GM19324 (cell line): ENCODE measurements around the gene BCL2L1.

Experiments
- ATAC-seq: cut with Tn5 transposase; IDR thresholded peaks from one replicate; pipeline ENCODE4 v1.9.1; 2021; ENCODE audit warnings: mild to moderate bottlenecking, moderate library complexity; ENCODE audit not compliant: unreplicated experiment, low FRiP score

The BCL2L1 gene

DNA sequence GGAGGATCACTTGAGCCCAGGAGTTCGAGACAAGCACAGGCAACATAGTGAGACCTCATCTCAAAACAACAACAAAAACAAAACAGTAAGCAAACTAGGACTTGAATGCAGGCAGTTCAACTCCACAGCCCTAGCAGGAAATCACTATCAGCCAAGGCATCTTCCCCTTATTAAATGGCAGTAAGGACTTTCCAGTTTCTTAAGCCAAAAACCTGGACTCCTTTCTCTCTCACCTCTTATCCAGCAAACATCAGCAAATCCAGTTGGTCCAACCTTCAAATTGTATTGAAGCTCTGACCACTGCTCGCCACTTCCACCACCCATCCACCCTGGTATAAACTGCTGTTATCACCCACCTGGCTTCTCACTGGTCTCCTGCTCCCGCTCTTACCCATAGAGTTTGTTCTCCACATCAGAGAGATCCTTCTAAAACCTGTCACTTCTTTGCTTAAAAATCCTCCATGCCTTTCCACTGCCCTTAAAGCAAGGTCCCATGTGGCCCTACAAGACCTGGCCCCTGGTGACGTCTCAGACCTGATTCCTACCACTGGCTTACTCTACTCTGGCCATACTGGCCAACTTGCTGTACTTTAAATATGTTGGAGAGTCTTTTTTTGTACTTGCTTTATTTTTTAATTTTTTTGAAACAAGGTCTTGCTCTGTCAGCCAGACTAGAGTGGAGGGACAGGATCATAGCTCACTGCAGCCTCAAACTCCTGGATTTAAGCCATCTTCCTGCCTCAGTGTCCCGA is 27.6 kb downstream of the BCL2L1 start:
- ATAC-seq = no peak

DNA sequence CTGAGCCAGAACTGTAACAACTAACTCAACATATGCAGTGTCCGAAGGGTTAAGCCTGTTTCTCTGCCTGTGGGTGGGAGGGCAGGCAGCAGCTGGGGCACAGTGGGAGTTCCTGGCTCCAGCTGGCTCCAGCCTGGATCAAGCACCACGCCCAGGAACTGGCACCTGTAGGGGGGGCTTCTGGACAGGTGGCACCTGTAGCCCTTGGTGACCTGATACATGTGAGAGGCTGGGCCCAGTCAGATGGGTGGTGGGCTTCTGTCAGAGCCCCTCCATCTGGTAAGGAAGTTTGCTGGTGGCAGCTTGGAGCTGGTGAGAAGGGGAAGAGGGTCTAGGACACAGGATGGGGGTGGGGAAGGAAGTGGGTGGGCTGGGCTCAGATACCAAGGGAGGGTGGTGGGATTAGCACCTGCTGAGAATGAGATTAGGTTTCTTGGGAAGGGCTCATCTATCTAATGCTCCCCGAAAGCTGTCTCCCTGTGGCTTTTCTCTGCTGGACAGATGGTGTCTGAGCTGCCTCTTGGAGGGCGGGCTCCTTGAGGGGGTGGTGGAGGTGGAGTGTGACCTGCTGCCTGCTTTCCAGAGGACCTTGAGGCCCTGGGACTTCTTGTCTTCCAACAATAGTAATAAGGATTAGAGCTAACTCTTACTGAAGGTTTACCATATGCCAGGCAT is 28.5 kb downstream of the BCL2L1 start:
- no peak for ATAC-seq

DNA sequence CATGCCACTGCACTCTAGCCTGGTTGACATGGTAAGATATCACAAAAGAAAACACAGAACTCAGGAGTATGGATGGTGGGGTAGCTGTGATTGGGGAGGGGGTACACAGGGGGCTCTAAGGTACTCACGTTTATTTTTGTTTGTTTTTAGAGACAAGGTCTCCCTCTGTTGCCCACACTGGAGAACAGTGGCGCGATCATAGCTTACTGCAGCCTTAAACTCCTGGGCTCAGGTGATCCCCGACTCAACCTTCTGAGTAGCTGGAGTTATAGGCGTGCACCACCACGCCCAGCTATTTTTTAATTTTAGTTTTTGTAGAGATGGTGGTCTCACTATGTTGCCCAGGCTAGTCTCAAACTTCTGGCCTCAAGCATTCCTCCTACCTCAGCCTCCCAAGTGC is 29.3 kb downstream of the BCL2L1 start:
- ATAC-seq = no peak

DNA sequence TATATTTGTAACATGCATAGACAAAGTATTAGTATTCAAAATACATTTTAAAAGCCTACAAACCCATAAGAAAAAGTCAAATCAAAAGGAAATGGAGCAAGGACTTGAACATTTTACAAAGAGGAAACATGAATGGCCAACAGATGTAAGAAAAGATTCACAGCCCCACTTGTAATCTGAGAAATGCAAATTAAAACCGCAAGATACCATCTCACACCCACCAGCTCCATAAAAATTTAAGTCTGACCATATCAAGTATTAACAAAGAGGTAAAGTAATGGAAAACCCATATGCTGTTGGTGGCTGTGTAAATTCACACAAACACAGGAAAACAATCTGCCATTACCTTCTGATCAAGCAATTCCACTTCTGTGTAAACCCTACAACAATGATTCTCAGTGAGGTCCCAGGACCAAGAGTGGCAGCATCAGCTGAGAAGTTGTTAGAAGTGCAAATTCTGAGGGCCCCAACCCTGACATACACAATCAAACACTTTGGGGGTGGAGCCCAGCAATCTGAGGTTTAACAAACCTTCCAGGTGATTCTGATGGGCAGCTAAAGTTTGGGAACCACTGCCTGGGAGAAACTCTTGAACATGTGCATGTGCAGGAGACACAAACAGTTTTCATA is 30.9 kb downstream of the BCL2L1 start:
- peak; percentile 57 for ATAC-seq

DNA sequence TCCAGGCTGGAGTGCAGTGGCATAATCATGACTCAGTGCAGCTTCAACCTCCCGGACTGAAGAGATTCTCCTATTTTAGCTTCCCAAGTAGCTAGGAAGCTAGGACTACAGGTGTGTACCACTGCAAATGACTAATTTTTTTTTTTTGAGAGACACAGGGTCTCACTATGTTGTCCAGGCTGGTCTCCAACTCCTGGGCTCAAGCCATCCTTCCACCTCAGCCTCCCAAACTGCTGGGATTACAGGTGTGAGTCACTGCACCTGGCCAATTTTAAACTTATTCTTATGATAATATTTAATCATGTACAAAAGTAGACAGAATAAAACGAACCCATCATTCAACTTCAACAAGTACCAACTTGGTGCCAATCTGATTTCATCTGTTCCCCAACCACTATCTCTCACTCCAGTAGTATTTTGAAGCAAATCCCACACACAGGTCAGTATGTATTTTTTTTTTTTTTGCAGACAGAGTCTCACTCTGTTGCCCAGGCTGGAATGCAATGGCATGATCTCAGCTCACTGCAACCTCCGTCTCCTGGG is 32.5 kb downstream of the BCL2L1 start:
- no peak for ATAC-seq

DNA sequence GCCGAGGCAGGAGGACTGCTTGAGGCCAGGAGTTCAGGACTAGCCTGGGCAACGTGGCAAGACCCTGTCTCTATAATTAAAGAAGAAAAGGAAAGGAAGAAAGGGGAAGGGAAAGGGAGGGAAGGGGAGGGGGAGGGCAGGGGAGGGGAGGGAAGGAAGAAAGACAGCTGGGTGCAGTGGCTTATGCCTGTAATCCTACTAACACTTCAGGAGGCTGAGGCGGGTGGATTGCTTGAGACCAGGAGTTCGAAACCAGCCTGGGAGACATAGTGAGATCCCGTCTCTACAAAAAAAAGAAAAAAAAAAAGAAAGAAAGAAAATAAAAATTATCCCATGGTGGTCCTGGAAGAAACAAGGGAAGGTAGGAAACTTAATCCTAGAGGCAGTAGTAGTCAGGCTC is 33.5 kb downstream of the BCL2L1 start:
- ATAC-seq = no peak

DNA sequence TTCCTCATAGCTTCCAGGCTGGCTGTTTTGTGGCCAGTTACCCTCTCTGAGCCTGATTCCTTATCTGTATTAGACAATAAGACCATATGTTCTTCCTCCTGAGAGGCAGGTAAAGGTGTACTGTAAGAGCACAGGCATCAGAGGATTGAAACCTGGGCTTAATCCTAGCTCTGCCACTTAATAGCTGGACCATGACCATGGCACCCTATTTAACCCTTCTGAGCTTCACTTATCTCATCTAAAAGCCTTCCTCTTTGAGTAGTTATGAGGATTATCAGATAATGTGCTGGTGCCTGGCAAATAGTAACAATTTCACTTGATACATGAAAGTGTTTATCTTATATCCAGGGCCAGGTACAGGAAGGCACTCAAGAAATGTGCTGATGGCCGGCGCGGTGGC is 34.9 kb downstream of the BCL2L1 start:
- ATAC-seq = no peak

DNA sequence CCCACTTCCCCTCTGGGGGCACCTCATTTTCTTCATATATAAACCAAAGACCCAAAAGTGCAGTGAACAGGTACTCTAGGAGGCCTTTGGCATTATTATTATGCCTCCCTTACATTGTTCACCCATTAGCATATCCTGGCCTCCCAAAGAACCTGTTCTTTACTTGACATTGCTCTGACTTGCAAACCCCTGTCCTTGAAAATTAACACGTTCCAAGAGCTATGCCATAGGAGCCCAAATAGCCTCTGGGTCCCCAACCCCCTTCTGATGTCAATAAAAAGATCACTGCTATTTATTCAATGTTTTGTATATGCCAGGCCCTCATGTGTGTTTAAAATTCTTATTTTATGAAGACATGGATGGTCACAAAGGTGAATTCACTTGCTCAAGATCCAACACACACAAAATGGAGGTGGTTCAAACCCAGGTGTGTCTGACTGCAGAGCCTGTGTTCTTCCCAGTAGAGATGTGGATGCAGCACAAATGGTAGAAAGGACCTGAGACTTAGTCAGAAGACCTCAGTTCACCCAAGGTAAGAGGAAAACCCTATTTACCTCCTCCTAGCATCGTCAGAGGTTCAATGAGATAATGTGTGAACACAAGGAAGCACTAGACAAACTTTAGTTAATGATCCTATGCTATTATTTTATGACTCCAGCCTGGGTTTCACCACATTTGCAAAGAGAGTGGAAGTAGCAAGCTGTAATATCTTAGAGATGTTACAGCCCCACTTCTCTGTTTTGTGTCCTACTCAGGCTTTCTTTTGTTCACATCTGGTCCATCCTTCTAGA is 36.6 kb downstream of the BCL2L1 start:
- ATAC-seq = no peak

DNA sequence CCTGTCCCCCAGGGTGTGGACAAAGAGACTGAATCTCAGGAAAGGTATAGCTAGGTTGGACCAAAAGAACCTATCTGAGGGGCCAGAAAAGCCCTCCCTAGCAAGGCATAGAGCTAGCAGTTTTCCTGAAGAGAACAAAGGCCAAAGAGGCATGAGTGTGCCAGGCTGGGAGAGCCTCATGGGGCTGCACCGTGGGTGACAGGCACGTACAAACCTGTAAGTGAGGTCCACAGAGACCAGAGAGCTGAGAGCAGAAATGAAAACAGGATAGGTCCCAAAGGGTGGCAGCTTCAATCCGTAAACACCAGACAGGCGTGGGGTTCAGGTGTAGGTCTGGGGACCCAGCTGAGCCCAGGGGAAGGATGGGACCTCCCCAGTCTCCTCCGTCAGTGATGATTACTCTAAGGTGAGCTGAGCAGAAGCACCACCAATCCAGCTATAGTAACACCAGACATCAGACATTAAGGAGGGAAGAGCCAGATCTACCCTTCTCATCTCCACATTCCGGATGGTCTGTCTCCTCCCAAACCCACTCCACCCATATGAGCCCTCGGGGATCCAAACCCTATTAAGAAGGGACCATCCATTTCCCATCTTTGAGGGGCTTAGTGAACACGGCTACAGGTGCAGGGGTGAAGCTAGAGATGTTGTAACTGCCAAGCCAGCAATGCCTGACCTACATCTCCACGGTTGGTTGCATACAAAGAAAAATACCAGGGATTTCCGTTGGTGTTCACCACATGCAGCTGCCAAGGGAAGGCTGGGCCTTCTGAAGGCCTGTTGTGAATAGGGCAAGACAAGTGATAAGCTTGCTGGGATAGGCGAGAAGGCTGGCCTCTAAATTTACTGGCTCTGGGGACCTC is 38.3 kb downstream of the BCL2L1 start:
- ATAC-seq = no peak

DNA sequence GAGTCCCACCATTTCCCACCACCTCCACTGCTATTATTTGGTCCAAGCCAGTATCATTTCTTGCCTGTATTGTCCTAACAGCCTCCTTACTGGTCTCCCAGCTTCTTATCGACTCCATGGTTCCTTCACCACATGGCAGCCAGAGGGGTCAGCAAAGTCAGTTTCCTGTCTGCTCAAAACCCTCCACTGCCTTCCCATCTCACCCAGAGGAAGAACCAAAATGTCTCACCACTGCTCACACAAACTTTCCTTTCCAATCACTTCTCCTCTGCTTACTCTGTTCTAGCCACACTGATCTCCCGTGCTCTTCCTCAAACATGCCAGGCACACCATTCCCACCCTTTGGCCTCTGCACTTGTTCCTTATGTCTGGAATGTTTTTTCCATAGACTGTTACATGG is 39.7 kb downstream of the BCL2L1 start:
- ATAC-seq = no peak

DNA sequence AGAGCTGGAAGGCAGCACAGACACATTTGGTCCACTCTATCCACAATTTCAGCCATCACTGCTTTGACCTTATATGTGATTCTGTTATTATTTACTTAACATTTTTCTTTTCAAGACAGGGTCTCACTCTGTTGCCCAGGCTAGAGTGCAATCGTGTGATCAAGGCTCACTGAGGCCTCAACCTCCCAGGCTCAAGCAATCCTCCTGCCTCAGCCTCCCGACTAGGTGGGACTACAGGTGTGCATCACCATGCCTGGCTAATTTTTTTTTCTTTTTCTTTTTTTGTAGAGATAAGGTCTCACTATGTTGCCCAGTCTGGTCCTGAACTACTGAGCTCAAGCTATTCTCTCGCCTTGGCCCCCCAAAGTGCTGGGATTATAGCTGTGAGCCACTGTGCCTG is 40.3 kb downstream of the BCL2L1 start:
- no peak for ATAC-seq

DNA sequence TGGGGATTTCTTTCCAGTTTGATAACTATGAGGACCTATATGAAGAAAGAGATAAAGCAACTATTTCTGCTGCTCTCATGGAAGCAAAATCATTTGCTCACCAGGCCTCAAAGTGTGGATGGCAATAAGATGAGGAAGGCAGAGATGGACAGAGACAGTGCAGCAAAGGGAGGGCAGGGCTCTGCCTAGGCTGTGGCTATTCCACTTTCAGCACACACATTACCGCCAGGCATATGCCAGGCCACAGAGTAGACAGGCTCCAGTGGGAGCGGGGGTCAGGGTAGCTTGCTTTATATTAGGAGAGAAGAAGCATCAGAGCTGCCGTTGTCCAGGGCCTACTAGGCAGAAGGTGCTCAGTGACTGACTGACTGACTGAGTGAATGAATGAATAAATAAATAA is 40.9 kb downstream of the BCL2L1 start:
- no peak for ATAC-seq

DNA sequence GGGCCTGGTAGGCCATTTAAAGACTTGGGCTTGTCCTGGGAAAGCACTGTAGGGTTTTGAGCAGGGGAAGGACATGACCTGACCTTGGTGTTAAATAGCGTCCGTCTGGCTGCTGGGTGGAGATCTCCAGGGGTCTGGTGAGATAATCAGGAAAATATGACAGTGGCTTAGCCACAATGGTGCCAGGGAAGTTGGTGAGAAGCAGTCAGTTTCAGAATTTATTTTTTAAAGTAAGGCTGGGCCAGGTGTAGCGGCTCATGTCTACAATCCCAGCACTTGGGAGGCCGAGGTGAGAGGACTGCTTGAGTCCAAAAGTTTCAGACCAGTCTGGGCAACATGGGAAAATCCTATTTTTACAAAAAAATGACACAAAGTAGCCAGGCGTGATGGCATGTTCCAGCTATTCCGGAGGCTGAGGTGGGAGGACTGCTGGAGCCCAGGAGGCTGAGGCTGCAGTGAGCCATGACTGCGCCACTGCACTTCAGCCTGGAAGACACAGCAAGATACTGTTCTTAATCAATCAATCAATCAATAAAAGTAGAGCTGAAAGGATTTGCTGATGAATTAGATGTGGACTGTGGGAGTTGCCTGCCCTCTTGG is 41.4 kb downstream of the BCL2L1 start:
- ATAC-seq = no peak

DNA sequence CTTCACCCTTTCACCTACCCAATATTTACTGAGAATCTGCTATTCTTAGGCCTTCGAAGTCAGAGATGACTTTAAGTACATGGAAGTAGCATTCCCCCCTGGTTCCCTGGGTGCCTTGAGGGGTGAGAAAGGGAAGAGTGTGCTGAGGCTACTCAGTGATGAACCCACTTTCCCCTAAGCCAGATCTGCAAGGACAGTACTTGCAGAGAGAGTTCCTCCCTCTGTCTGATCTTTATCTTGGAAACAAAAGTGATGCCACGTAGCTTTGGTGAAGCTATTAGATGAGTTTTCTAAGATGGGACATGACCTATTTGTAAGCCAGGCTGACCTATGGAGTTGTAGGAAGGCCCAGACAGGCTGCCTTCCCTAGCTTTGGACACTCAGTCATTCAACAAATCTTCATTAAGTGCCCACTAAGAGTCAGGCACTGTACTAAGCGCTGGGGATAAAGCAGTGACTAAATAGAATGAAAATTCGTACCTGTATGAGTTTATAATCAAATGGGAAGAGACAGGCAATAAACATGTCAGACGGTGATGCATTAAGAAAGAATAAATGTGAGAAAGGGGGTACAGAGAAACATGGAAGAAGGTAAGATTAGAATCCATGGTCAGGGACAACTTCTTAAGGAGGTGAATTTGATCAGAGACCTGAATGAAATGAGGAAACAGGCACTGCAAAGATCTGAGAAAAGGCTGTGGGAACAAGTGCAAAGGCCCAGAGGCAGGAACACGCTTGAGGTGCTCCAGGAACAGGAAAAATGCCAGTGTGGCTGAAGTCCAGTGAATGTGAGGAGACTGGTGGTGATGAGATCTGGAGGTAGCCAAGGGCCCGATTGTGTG is 42.2 kb downstream of the BCL2L1 start:
- no peak for ATAC-seq

DNA sequence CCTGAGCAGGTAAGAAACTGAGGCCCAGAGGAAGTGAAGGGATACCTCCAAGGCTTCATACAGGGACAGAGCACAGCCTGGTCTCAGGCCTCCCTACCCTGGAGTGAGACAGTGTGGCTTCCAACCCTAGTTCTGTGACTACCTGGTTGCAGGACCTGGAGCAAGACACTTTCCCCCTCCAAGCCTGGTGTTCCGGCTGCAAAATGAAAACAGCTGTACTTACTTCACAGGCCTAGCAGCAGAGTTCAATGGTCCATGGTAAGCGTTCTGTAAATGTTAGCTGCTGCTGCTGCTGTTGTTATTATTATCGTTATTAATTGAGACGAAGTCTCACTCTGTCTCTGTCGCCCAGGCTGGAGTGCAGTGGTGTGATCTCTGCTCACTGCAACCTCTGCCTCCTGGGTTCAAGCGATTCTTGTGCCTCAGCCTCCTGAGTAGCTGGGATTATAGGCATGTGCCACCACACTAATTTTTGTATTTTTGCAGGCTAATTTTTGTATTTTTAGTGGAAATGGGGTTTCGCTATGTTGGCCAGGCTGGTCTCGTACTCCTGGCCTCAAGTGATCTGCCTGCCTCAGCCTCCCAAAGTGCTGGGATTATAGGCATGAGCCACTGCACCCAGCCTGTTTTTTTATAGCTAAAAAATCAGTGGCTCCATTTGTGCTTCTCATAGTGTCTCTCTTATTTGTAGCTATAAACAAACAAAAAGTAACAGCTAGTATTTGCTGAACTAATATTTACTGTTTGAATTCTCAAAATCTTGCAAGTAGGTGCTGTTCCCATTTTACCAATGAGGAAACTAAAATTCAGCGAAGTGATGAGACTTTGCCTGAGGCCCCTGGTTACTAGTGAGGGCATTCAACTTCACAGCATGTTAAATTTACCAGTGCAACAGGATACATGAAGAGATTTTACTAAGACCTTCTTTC is 43.0 kb downstream of the BCL2L1 start:
- ATAC-seq = no peak

DNA sequence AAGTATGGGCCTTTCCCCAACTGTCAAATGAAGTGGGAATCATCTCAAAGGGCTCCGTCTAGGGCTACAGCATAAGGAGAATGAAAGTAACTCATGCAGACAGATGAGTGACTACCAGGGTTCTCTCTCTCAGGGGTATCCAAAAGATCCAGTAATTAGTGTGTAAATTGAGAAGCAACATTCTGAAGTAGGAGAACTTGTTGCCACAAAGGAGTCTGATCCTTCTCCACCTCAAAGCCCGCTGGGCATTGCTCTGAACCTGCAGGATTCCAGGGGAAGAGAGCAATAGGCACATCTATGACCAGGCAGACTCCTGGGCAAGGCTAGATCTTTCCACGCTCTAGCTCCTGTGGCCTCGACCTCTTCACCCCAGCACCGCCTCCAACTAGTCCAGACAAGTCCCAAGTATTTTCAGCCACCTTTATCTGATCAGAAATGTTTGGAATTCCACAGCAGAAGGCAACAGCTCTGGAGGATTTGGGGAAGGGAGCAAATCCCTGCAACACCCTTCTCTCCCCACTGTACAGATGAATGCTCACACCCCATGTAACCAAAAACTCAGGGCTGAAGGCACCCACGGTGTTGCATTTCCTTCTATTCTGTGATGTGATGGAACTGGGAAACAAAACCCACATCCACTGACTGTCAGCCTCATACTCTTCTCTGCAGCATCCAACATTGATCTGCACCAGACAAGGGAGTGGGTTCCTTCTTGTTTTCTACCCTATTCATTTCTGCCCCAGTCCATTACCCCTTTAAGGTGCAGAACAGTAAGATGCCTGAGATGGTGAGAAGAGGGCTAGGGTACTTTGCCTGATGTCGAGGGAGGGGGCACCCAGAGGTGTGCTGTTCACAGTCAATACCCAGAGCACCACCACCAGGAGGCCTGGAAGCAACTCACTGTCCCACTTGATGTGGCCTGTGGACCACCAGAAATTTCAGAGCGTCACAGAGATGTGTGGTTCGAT is 44.0 kb downstream of the BCL2L1 start:
- ATAC-seq = no peak
